Ishikawa (cell line): ENCODE results near the gene RAD9A.
A peak's percentile ranks its signal among the peaks of the same experiment; 100 is the strongest.

Experiments used
- RAD21 ChIP-seq: IDR thresholded peaks from 2 replicates; pipeline ENCODE4 v1.6.1; 2012; ENCODE audit warnings: low read depth
- ZBTB7A ChIP-seq: IDR thresholded peaks from 2 replicates; pipeline ENCODE4 v1.6.1; 2012; ENCODE audit warnings: low read depth
- TF ChIP-seq, protein P1 (sequence below): IDR thresholded peaks from 2 replicates; pipeline ENCODE4 v1.6.1; 2012
- TF ChIP-seq, protein P2 (sequence below): IDR thresholded peaks from 2 replicates; pipeline ENCODE4 v1.6.1; 2012; ENCODE audit warnings: low read depth, mild to moderate bottlenecking

DNA sequence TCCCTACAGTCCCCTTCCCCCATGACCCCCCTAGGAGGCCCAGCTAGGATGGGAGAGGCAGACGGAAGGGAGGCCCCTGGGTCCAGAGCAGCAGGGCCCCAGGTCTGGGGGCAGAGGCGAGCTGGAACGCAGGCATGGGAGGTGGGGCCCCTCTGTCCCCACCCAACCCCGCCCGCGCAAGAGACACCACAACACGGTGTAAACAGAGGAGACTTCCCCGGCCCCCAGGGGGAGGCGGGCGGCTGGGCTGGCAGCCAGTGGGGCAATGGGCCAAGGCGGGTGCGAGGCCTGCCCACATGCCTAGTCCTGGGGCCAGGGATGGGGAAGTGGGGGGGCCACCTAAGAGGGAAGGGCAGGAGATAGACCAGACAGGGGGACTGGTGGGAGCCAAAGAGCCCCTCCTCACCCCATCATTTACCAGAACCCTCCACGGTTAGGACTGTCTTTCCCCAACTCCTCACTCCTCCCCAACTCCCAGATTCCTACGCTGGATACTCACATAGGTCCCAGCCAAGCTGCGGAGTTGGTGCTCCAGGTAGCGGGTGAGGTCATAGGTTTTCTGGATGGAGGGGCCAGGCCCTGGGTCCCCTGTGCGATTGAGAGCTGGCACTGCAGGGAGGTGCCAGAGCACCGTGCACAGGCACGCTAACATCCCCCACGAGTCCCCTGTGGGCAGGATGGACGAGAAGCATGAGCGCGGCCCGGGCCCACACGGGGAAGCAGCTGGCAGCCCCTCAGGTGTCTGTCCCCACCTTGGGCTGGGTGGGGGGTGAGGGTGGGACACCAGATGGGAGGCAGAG lies 24.6 kb upstream of the RAD9A start:
- TF ChIP-seq, protein P1, sequence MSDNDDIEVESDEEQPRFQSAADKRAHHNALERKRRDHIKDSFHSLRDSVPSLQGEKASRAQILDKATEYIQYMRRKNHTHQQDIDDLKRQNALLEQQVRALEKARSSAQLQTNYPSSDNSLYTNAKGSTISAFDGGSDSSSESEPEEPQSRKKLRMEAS: peak; percentile 60
- no peak for TF ChIP-seq ZBTB7A
- TF ChIP-seq RAD21: no peak
- TF ChIP-seq, protein P2, sequence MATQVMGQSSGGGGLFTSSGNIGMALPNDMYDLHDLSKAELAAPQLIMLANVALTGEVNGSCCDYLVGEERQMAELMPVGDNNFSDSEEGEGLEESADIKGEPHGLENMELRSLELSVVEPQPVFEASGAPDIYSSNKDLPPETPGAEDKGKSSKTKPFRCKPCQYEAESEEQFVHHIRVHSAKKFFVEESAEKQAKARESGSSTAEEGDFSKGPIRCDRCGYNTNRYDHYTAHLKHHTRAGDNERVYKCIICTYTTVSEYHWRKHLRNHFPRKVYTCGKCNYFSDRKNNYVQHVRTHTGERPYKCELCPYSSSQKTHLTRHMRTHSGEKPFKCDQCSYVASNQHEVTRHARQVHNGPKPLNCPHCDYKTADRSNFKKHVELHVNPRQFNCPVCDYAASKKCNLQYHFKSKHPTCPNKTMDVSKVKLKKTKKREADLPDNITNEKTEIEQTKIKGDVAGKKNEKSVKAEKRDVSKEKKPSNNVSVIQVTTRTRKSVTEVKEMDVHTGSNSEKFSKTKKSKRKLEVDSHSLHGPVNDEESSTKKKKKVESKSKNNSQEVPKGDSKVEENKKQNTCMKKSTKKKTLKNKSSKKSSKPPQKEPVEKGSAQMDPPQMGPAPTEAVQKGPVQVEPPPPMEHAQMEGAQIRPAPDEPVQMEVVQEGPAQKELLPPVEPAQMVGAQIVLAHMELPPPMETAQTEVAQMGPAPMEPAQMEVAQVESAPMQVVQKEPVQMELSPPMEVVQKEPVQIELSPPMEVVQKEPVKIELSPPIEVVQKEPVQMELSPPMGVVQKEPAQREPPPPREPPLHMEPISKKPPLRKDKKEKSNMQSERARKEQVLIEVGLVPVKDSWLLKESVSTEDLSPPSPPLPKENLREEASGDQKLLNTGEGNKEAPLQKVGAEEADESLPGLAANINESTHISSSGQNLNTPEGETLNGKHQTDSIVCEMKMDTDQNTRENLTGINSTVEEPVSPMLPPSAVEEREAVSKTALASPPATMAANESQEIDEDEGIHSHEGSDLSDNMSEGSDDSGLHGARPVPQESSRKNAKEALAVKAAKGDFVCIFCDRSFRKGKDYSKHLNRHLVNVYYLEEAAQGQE: no peak
